Measurements from ENCODE around the gene RUVBL1. TPM values are rescaled to one million over a fixed set of nuclear protein-coding genes. Genes with fewer than 3 reads are reported as not detected.

Gene RUVBL1
- total and polyA plus RNA-seq, 4 experiments from 2014 or later = 26.6 to 71.4 (median 46.9) TPM

- Mint-ChIP-seq H3K9me3 (no peaks in the 10 kb centered on the region), H3K4me3 (peak overlapping the region; percentile 57 to 82 (median 75)), H3K27ac (peak overlapping the region in 3 of 7 donors; percentile 52 to 81 (median 72)), H3K4me1 (peaks cover 2 to 27% (median 6%) of the 10 kb centered on the region in 4 donors), H3K27me3 (no peaks in the 10 kb centered on the region), H3K36me3 (peaks cover 34 to 41% of the 10 kb centered on the region in 2 donors)
- peak; percentile 26 to 58 (median 33) for DNase-seq
- Histone ChIP-seq H3K9me3 (ENCODE audit: control insufficient read depth in 1 of 2, low read length in 2 of 2) (no peaks in the 10 kb centered on the region), H3K4me1 (ENCODE audit: insufficient read depth, low read length) (peaks cover 20% of the 10 kb centered on the region), H3K4me3 (ENCODE audit: low read length in 2 of 2) (peak overlapping the region in 1 of 2 donors; percentile 39), H3K27me3 (ENCODE audit: insufficient read depth, low read length) (no peaks in the 10 kb centered on the region), H3K36me3 (ENCODE audit: insufficient read depth, low read length) (peaks cover 7% of the 10 kb centered on the region), H3K27ac (ENCODE audit: low read depth, low read length) (no peak overlapping the region)
- ChIA-PET CTCF (ENCODE audit: partially characterized antibody) (interaction anchor here (0.9 to 3.1 kb wide), 4 partner anchors 9 to 57 kb away, joined by 3 to 15 read pairs (median 8); no protein-coding TSS in a partner anchor), POLR2A (ENCODE audit: partially characterized antibody) (interaction anchor here (1.6 kb wide), 1 partner anchor 25 kb away, joined by 8 read pairs; the partner anchor contains the start of gene SEC61A1)
- intact Hi-C loops (cut with micrococcal nuclease) = loop anchor here (1.0 to 5.0 kb wide), 3 partner anchors 46 to 532 kb away; partner anchors contain the start of gene RUVBL1
Observed at GRCh38 chr3:128076483-128077201, 47.0 kb downstream of the RUVBL1 start.

DNA sequence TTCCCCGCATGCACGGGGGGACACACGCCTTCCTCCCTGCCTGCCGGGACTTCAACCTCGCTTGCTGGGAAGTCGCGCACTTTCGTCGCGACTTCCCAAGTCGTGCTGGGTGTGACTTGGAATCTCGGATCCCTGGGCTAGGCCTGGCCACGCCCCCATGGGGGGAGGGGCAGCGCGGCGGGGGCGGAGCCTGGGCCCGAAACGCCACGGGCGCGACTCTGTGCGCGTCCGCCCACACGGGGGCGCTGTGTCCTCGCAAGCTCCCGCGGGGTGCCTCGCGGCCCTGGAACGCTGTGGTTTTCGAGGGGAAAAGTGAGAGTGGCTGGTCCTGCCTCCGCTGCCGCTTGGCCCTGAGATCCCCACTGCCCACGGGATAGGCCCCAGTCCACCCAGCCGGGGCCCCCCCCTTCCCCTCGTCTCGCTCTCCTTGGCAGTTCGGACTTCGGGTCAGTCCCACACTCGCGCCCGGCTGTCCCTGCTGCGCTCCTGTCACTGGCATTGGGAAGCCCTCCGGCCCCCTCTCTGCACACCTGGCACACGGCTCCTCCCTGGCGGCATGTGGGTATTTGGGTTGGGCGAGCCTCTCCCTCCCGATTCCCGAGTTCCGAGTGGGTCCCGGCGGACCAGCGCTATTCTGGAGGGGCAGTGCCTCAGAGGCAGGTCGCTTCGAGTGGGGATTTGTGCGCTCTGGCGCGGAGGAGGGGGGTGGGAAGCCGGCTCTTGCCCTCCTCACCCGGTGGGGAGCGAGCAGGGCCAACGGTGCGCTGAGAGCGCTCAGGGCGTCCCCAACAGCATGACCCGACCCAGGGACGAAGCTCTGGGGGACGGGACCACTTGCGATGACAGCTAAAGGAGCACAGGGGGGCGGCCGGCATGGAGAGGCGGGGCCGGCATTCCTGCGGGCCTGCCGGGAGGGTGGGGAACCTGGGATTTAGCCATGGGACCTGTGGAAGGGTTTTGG is 47.8 kb downstream of the RUVBL1 start:
- intact Hi-C loops (cut with micrococcal nuclease) = loop anchor here (1.0 to 5.0 kb wide), 4 partner anchors 24 to 532 kb away; partner anchors contain the start of genes RUVBL1 and SEC61A1
- Histone ChIP-seq H3K36me3 (ENCODE audit: insufficient read depth, low read length) (peaks cover 2% of the 10 kb centered on the region), H3K4me1 (ENCODE audit: insufficient read depth, low read length) (peaks cover 20% of the 10 kb centered on the region), H3K9me3 (ENCODE audit: control insufficient read depth in 1 of 2, low read length in 2 of 2) (no peaks in the 10 kb centered on the region), H3K4me3 (ENCODE audit: low read length in 2 of 2) (peak overlapping the region; percentile 29 to 39), H3K27ac (ENCODE audit: low read depth, low read length) (peak overlapping the region; percentile 14), H3K27me3 (ENCODE audit: insufficient read depth, low read length) (no peaks in the 10 kb centered on the region)
- peaks cover 2 to 27% (median 6%) of the 10 kb centered on the region in 4 donors for H3K4me1 Mint-ChIP-seq
- no peaks in the 10 kb centered on the region for H3K27me3 Mint-ChIP-seq
- H3K4me3 Mint-ChIP-seq = peak overlapping the region; percentile 65 to 82 (median 75)
- H3K27ac Mint-ChIP-seq = peak overlapping the region in 6 of 7 donors; percentile 37 to 85 (median 64)
- H3K36me3 Mint-ChIP-seq = peaks cover 25 to 39% of the 10 kb centered on the region in 2 donors
- ChIA-PET CTCF (ENCODE audit: partially characterized antibody) (interaction anchor here (0.9 to 3.1 kb wide), 6 partner anchors 10 to 246 kb away, joined by 3 to 15 read pairs (median 4); no protein-coding TSS in a partner anchor), POLR2A (ENCODE audit: partially characterized antibody) (interaction anchor here (1.6 kb wide), 1 partner anchor 24 kb away, joined by 8 read pairs; the partner anchor contains the start of gene SEC61A1)
- DNase-seq = peak; percentile 81 to 85 (median 82)
- no peaks in the 10 kb centered on the region for H3K9me3 Mint-ChIP-seq

GRCh38 chr3:128074851-128075521 is 48.6 kb downstream of the RUVBL1 start:
- no peaks in the 10 kb centered on the region for H3K27me3 ChIP-seq (ENCODE audit: insufficient read depth, low read length)
- peak overlapping the region in 7 of 8 donors; percentile 41 to 82 (median 70) for H3K4me3 Mint-ChIP-seq
- no peak overlapping the region for H3K27ac ChIP-seq (ENCODE audit: low read depth, low read length)
- H3K36me3 Mint-ChIP-seq = peaks cover 25 to 39% of the 10 kb centered on the region in 2 donors
- H3K4me1 ChIP-seq (ENCODE audit: insufficient read depth, low read length) = peaks cover 20% of the 10 kb centered on the region
- ChIA-PET POLR2A (ENCODE audit: partially characterized antibody) (interaction anchor here (1.6 kb wide), 1 partner anchor 23 kb away, joined by 8 read pairs; the partner anchor contains the start of gene SEC61A1), CTCF (ENCODE audit: partially characterized antibody) (interaction anchor here (0.9 to 3.1 kb wide), 6 partner anchors 9 to 247 kb away, joined by 3 to 15 read pairs (median 6); no protein-coding TSS in a partner anchor)
- H3K27me3 Mint-ChIP-seq = no peaks in the 10 kb centered on the region
- peaks cover 3 to 27% (median 6%) of the 10 kb centered on the region in 4 donors for H3K4me1 Mint-ChIP-seq
- DNase-seq = peak in 1 of 5 donors; percentile 15
- no peak overlapping the region for H3K4me3 ChIP-seq (ENCODE audit: low read length in 2 of 2)
- H3K27ac Mint-ChIP-seq = peak overlapping the region in 5 of 7 donors; percentile 67 to 84 (median 76)
- peaks cover 10% of the 10 kb centered on the region for H3K36me3 ChIP-seq (ENCODE audit: insufficient read depth, low read length)
- intact Hi-C loops (cut with micrococcal nuclease) = loop anchor here (1.0 to 5.0 kb wide), 2 partner anchors 23 to 47 kb away; partner anchors contain the start of genes RUVBL1 and SEC61A1
- H3K9me3 ChIP-seq (ENCODE audit: control insufficient read depth in 1 of 2, low read length in 2 of 2) = no peaks in the 10 kb centered on the region
- H3K9me3 Mint-ChIP-seq = no peaks in the 10 kb centered on the region

- Mint-ChIP-seq H3K4me3 (peak overlapping the region in 1 of 8 donors; percentile 30), H3K36me3 (peaks cover 18 to 37% of the 10 kb centered on the region in 2 donors), H3K4me1 (peaks cover 3 to 27% (median 6%) of the 10 kb centered on the region in 4 donors), H3K27ac (peak overlapping the region in 3 of 7 donors; percentile 31 to 81 (median 35)), H3K27me3 (no peaks in the 10 kb centered on the region), H3K9me3 (no peaks in the 10 kb centered on the region)
- Histone ChIP-seq H3K9me3 (ENCODE audit: control insufficient read depth in 1 of 2, low read length in 2 of 2) (no peaks in the 10 kb centered on the region), H3K27me3 (ENCODE audit: insufficient read depth, low read length) (no peaks in the 10 kb centered on the region), H3K4me1 (ENCODE audit: insufficient read depth, low read length) (peaks cover 20% of the 10 kb centered on the region), H3K4me3 (ENCODE audit: low read length in 2 of 2) (no peak overlapping the region), H3K27ac (ENCODE audit: low read depth, low read length) (no peak overlapping the region), H3K36me3 (ENCODE audit: insufficient read depth, low read length) (peaks cover 18% of the 10 kb centered on the region)
- intact Hi-C loops (cut with micrococcal nuclease) = no loop called here
- CTCF ChIA-PET (ENCODE audit: partially characterized antibody) = interaction anchor here (1.0 to 2.3 kb wide), 5 partner anchors 18 to 248 kb away, joined by 3 to 11 read pairs (median 5); no protein-coding TSS in a partner anchor
- POLR2A ChIA-PET (ENCODE audit: partially characterized antibody) = interaction anchor here (0.7 to 1.4 kb wide), 2 partner anchors 10 to 20 kb away, joined by 4 read pairs; no protein-coding TSS in a partner anchor
- DNase-seq = no peak
Observed at GRCh38 chr3:128073807-128074206, 49.8 kb downstream of the RUVBL1 start.

DNA sequence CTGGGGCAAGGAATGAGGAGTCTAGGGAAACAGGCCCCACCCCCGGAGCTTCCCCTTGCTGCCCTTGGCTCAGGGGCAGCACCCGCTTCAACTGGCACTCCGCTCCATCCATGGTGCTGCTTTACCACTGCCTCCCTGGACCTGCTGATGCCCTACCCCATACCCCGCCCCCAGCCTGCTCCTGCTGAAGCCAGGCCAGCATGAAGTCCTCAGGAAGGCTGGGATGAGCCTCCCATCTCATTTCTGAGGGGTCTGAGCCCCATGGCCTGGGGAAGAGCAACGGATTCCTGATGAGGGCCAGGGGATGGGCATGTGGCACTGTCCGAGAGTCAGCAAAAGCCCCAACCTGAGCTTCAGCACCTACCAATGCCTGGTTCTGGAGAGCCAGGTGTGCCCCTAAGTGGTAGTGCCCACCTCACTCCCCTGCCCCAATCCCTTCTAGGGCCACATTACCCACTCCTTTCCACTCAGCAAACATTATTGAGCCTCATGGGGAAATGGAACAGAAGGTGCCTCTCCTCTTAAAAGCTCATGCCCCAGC is 50.4 kb downstream of the RUVBL1 start:
- H3K27ac Mint-ChIP-seq = peak overlapping the region in 2 of 7 donors; percentile 35 to 81
- no peak overlapping the region for H3K4me3 ChIP-seq (ENCODE audit: low read length in 2 of 2)
- no peak overlapping the region for H3K27ac ChIP-seq (ENCODE audit: low read depth, low read length)
- H3K9me3 ChIP-seq (ENCODE audit: control insufficient read depth in 1 of 2, low read length in 2 of 2) = no peaks in the 10 kb centered on the region
- no peak for DNase-seq
- H3K27me3 Mint-ChIP-seq = no peaks in the 10 kb centered on the region
- intact Hi-C loops (cut with micrococcal nuclease) = no loop called here
- H3K36me3 Mint-ChIP-seq = peaks cover 18 to 39% of the 10 kb centered on the region in 2 donors
- no peaks in the 10 kb centered on the region for H3K27me3 ChIP-seq (ENCODE audit: insufficient read depth, low read length)
- H3K36me3 ChIP-seq (ENCODE audit: insufficient read depth, low read length) = peaks cover 23% of the 10 kb centered on the region
- peaks cover 20% of the 10 kb centered on the region for H3K4me1 ChIP-seq (ENCODE audit: insufficient read depth, low read length)
- ChIA-PET CTCF (ENCODE audit: partially characterized antibody) (interaction anchor here (1.0 to 2.3 kb wide), 5 partner anchors 18 to 249 kb away, joined by 3 to 11 read pairs (median 5); no protein-coding TSS in a partner anchor), POLR2A (ENCODE audit: partially characterized antibody) (interaction anchor here (0.7 to 1.4 kb wide), 2 partner anchors 9 to 20 kb away, joined by 4 read pairs; no protein-coding TSS in a partner anchor)
- no peaks in the 10 kb centered on the region for H3K9me3 Mint-ChIP-seq
- H3K4me1 Mint-ChIP-seq = peaks cover 3 to 31% (median 6%) of the 10 kb centered on the region in 4 donors
- H3K4me3 Mint-ChIP-seq = no peak overlapping the region

All from CD4-positive, alpha-beta memory T cell (primary cell).